Measurements from ENCODE around the gene CCT5.

Gene CCT5

GRCh38 chr5:10249948-10250805 lies at the start of gene CCT5:
TSS of gene CCT5 (plus strand) at chr5:10250280. CDS start at chr5:10250341, 61 bp downstream.
- peak; percentile 85 for DNase-seq (ENCODE audit: low read depth)

- no peak for DNase-seq (ENCODE audit: low read depth)
These were observed 48.7 kb upstream of the CCT5 start for GRCh38 chr5:10201223-10201868.

- no peak for DNase-seq (ENCODE audit: low read depth)
These were observed 47.8 kb upstream of the CCT5 start for GRCh38 chr5:10202089-10202910.

- no peak for DNase-seq (ENCODE audit: low read depth)
These were observed 41.1 kb upstream of the CCT5 start for GRCh38 chr5:10209004-10209403.

- DNase-seq (ENCODE audit: low read depth): no peak
These were observed 36.8 kb upstream of the CCT5 start for GRCh38 chr5:10213316-10213715.

- DNase-seq (ENCODE audit: low read depth): no peak
These were observed 36.0 kb upstream of the CCT5 start for GRCh38 chr5:10214041-10214440.

GRCh38 chr5:10215366-10215765 lies 34.7 kb upstream of the CCT5 start:
- DNase-seq (ENCODE audit: low read depth): no peak

- DNase-seq (ENCODE audit: low read depth): no peak
These were observed 34.0 kb upstream of the CCT5 start for GRCh38 chr5:10216107-10216506.

- DNase-seq (ENCODE audit: low read depth): no peak
These were observed 31.4 kb upstream of the CCT5 start for GRCh38 chr5:10218658-10219057.

- DNase-seq (ENCODE audit: low read depth): no peak
These were observed 31.0 kb upstream of the CCT5 start for GRCh38 chr5:10219068-10219467.

- no peak for DNase-seq (ENCODE audit: low read depth)
These were observed 29.8 kb upstream of the CCT5 start for GRCh38 chr5:10220248-10220647.

- DNase-seq (ENCODE audit: low read depth): no peak
These were observed 27.8 kb upstream of the CCT5 start for GRCh38 chr5:10222326-10222725.

GRCh38 chr5:10227379-10227778 lies 22.7 kb upstream of the CCT5 start:
- DNase-seq (ENCODE audit: low read depth): no peak

GRCh38 chr5:10228288-10228687 lies 21.8 kb upstream of the CCT5 start:
- no peak for DNase-seq (ENCODE audit: low read depth)

- DNase-seq (ENCODE audit: low read depth): no peak
These were observed 20.6 kb upstream of the CCT5 start for GRCh38 chr5:10229306-10230048.

- no peak for DNase-seq (ENCODE audit: low read depth)
These were observed 17.7 kb upstream of the CCT5 start for GRCh38 chr5:10232386-10232785.

GRCh38 chr5:10233011-10233410 lies 17.1 kb upstream of the CCT5 start:
- DNase-seq (ENCODE audit: low read depth): no peak

- DNase-seq (ENCODE audit: low read depth): no peak
These were observed 16.6 kb upstream of the CCT5 start for GRCh38 chr5:10233505-10233904.

GRCh38 chr5:10235350-10235749 lies 14.7 kb upstream of the CCT5 start:
- DNase-seq (ENCODE audit: low read depth): no peak

- DNase-seq (ENCODE audit: low read depth): no peak
These were observed 6.3 kb upstream of the CCT5 start for GRCh38 chr5:10243660-10244240.

- DNase-seq (ENCODE audit: low read depth): no peak
These were observed 5.6 kb upstream of the CCT5 start for GRCh38 chr5:10244342-10244944.

Measured in activated T-cell treated with anti-CD3 and anti-CD28 coated beads for 1 hour (primary cell).